NCI-H1694 treated with DMSO at 0.1 percent for 48 hours (cell line): Measurements from ENCODE around the gene ZFP64.
"Not testable (repeated sequence)": the region's sequence is repeated elsewhere in the genome, so short reads cannot be mapped to it uniquely, and the experiment has no call there.

Experiments
- DNase-seq: peaks from one replicate; lab custom pipeline; 2025; lab: John Stamatoyannopoulos, UW

Gene ZFP64

GRCh38 chr20:52191132-52191915 is at the start of gene ZFP64:
TSS of gene ZFP64 (minus strand) at chr20:52191779. CDS start at chr20:52191636, 143 bp downstream.
- DNase-seq, result peak; percentile 53

GRCh38 chr20:52240802-52241201 is 49.2 kb upstream of the ZFP64 start:
- DNase-seq, result no peak

- no peak for DNase-seq
Measured at GRCh38 chr20:52239102-52239501, 47.5 kb upstream of the ZFP64 start.

- DNase-seq, result no peak
Measured at GRCh38 chr20:52236292-52236691, 44.7 kb upstream of the ZFP64 start.

- no peak for DNase-seq
Measured at GRCh38 chr20:52235129-52235528, 43.5 kb upstream of the ZFP64 start.

- no peak for DNase-seq
Measured at GRCh38 chr20:52234302-52235045, 42.9 kb upstream of the ZFP64 start.

DNA sequence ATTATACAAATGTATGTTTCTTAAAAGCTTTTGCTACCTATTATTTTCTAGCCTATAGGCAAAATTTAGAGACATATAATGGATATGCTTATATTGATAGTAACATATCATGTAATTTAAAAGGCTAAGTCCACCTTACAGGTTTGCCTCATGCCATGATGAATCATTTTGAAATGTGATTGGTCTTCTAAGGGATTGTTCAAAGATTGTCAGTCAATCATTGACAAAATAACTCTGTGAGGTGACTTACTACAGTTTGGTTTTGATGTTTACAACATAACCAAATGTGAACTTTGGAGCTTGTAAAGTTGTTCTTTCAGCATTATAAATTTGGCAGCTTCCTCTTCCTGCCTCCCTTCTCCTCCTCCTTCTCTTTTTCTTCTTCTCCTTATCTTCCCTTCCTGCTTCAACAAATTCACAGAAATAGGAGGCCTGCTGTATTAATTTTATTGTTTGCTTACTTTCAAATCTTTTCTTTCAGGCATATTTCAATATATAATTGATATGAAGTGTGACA is 39.7 kb upstream of the ZFP64 start:
- DNase-seq, result no peak

DNA sequence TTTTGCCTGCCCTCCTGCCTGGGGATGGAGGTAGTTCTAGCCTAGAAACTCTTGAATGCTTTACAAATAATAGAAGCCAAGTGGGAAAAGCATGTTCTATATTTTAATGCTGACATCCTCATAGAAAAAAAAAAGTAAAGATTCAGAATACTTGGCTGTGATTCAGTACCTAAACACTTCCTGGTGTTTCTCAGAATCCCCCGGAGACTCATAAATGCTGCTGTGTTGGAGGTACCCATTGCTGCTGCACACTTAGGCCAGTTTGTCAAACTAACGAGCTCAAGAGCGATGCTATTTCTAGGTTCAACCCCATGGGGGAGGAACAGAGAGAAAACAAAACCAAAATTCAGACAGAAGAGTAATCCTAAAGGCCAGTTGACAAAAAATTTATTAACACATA is 38.8 kb upstream of the ZFP64 start:
- DNase-seq, result no peak

GRCh38 chr20:52229346-52229745 is 37.8 kb upstream of the ZFP64 start:
- DNase-seq, result not testable (repeated sequence)

DNA sequence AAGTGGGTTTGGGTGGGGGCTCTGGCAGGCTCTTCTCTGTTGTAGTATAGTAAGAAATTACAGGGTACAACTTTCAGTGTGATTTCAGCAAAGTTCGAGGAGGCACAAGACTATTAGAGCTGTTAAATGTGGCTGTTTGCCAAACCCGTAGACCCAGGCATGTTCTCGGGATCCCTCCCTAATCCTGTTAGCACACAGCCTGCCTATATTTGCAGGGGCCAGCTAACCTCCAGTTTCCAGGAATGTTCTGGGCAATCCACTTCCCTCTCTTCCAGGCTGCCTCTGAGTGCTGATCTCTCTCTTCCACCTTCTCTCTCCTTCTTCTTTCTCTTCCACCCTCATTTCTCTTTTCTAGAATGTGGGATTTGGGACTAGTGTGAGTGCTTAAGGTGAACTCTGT is 34.8 kb upstream of the ZFP64 start:
- no peak for DNase-seq

- no peak for DNase-seq
Measured at GRCh38 chr20:52224920-52225319, 33.3 kb upstream of the ZFP64 start.

- DNase-seq, result not testable (repeated sequence)
Measured at GRCh38 chr20:52221362-52221761, 29.8 kb upstream of the ZFP64 start.

GRCh38 chr20:52220891-52221290 is 29.3 kb upstream of the ZFP64 start:
- DNase-seq, result not testable (repeated sequence)

DNA sequence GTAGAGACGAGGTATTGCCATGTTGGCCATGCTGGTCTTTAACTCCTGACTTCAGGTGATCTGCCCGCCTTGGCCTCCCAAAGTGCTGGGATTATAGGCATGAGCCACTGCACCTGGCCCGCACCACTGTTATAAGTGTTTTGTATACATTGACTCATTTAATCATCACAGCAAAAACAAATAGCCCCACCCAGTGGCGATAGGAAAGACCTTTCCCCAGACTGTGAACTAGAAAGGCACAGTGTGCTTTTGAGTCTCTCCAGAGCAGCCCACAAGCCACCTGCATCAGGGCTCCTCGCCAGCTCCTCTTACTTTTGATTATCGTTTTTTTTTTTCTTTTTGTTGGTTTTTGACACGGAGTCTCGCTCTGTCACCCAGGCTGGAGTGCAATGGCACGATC is 27.9 kb upstream of the ZFP64 start:
- no peak for DNase-seq

GRCh38 chr20:52217689-52218395 is 26.3 kb upstream of the ZFP64 start:
- no peak for DNase-seq

DNA sequence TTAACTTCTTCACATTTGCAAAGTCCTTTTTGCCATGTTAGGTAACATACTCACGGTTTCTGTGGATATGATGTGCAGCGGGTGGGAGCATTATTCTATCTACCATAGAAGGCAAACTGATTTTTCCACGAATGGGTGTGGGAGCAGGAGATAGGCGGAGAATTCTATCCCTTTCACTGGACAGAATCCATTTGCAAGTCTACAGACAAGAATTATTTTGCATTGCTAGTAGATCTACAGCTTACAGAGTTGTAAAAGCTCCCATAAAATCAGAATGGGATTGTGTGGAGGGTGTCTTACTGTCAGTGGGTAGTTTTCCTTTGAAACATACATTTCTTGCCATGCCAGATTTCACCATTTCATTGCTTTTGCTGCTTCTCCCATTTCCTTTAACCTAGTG is 22.4 kb upstream of the ZFP64 start:
- no peak for DNase-seq

- DNase-seq, result no peak
Measured at GRCh38 chr20:52212943-52213342, 21.4 kb upstream of the ZFP64 start.

DNA sequence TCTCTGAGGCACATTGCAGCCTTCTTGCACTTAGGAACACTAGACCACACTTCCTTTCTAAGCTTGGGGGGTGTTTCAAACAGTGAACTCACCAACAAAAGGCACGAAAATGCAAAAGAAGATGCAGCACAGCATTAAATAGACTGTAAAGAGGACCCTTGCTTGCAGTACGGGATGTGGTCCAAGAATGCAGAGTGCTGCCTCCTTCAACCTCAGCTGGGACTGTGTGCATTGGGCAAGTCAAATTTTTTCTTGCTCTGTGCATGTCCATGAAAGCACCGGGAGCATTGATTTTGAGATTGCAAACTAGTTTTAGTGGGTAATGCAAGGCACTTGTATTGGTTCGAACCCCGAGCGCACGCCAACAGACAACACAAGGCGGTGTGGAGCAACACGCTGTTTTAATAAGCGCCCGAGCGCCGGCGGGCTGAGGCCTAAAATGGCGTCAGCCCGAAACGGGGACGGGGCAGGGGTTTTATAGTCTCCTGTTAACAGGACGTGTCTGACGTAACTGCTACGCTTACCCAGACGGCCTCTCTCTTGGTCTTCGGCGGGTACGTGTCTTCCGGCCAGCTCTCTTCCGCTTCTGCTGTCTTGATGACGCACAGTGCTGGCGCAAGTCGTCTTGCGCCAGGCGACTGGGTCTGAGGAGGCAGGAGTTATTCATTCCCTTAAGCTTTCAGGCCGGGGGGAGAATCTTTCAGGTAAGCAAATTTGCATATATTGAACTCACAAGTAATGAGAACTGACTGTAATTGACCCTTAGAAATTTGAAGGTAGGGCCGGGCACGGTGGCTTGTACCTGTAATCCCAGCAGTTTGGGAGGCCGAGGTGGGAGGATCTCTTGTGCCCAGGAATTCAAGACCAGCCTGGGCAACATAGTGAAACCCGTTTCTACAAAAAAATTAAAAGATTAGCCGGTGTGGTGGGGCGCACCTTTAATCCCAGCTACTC is 18.7 kb upstream of the ZFP64 start:
- DNase-seq, result no peak

- no peak for DNase-seq
Measured at GRCh38 chr20:52209154-52209571, 17.6 kb upstream of the ZFP64 start.

DNA sequence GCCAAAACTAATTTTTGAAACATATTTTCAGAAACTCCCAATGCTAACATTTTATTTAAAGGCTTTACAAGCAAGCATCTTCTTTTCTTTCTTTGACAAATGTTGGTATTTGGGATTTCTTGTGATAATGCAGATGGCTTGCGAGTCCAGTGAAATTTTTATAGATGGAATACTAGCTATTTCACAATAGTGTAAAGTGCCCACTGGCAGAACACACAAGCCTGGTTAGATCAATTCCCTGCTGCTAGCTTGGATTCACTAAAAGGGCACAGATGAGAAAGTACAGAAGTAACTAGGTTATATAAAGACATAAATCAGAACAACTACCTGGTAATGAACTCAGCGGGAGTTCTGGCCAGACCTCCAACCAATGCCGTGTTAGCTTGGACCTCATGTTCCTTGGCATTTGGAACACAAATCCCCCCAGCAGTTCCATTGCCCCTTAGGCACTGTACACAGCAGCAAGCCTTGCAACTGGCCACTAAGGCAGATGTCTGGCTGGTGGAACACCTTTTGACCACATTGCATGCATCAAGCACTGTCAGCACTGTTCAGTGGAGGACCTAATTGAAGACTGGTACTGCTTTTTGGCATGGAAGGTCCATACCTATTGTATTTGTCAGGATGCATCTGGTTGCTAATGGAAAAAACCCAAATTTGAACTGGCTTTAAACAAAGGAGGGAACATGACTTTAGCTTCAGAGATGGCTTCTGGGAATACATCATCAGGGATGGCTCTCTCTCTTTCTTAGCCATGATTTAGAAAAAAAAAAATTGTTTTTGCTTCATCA is 15.6 kb upstream of the ZFP64 start:
- no peak for DNase-seq

DNA sequence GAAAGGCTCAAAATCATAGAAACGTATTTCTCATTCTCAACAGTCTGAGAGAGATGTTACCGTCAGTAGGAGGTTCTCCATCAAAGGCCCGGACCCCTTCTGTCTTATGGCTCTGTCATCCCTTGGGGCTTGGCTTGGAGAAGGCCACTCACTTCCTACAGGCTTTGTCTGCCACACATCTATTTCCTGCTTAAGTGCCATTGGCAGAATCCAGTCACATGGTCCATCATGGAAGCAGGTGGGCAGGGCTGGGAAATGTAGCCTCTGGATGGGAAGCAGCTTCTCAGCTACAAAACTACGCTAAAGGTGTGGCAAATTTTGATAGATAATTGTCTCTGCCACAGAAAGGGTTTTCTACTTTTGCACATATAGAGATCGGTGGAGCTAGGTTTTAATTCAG is 12.6 kb upstream of the ZFP64 start:
- no peak for DNase-seq
